Right lobe of liver (tissue), 6 donors: ENCODE data around the gene OR1M1. TPM values are rescaled to one million over a fixed set of nuclear protein-coding genes. Genes with fewer than 3 reads are reported as not detected.

ENCODE experiments used
- ATAC-seq, 4 donors: fragments of 200-7000 bp; cut with Tn5 transposase; one replicate each; pipeline ENCODE4 v1.9.1; 2020; ENCODE audit warnings: mild to moderate bottlenecking in 4 of 4, moderate library complexity in 4 of 4
- DNase-seq, 3 donors: peaks; one replicate each; pipeline ENCODE4 v3.0.0-alpha.2; 2020
- H3K27ac ChIP-seq, 3 donors: fragments of 200-600 bp; one replicate each; pipeline ENCODE4 v1.8.0; 2022
- H3K27me3 ChIP-seq, 2 donors: fragments of 200-600 bp; one replicate each; pipeline ENCODE4 v1.8.0; 2022
- H3K36me3 ChIP-seq, 4 donors: fragments of 200-600 bp; sonication (generic) in 1 of 4; one replicate each; pipeline versions ENCODE4 v1.5.1 to v1.8.0; 2017 to 2022; ENCODE audit warnings: control low read depth in 1 of 4
- H3K4me1 ChIP-seq, 4 donors: fragments of 200-600 bp; sonication (generic) in 1 of 4; one replicate each; pipeline versions ENCODE4 v1.5.1 to v1.8.0; 2017 to 2022; ENCODE audit warnings: control low read depth in 1 of 4
- H3K4me3 ChIP-seq, 3 donors: fragments of 200-600 bp; one replicate each; pipeline ENCODE4 v1.8.0; 2022
- H3K9me3 ChIP-seq, 4 donors: fragments of 200-600 bp; sonication (generic) in 1 of 4; one replicate each; pipeline versions ENCODE4 v1.5.1 to v1.8.0; 2017 to 2022; ENCODE audit warnings: control low read depth in 1 of 4
- POLR2A ChIP-seq: fragments of 450-650 bp; IDR thresholded peaks from one replicate; pipeline ENCODE4 v1.6.1; 2017; ENCODE audit warnings: antibody characterized with exemption, mild to moderate bottlenecking
- WGBS: methylation state at CpG from one replicate; pipeline ENCODE4 v1.1.6; 2018; ENCODE audit warnings: low coverage, low lambda C conversion rate; ENCODE audit not compliant: insufficient coverage; ENCODE audit errors: missing lambda C conversion rate; 5-methylcytosine and 5-hydroxymethylcytosine counted together
- intact Hi-C, 2 donors: fragments of 100-400 bp; cut with DNase I; formaldehyde crosslinking; loops; one replicate each; pipeline versions ENCODE4 v1.11.2 to v1.14.1; 2022
- total RNA-seq, 6 experiments: library from RNA; depleted of rRNA in 2 of 6; stranded (reverse); fragments of >200 nt in 2 of 6; fragmentation: NEBNext Ultra II Directional in 3 of 6; extraction: Animal tissue kit (Norgen Biotek cat#: 25700) in 3 of 6; gene quantifications; one replicate each; pipeline versions ENCODE4 v1.1.0 to v1.2.4, GENCODE V29; 2016 to 2023
- TF ChIP-seq, protein P1 (sequence below), 4 donors: fragments of 200-600 bp in 3 of 4; fragments of 450-650 bp in 1 of 4; IDR thresholded peaks; one replicate each; pipeline versions ENCODE4 v1.5.1 to v1.8.0; 2016 to 2022; ENCODE audit warnings: antibody characterized with exemption in 4 of 4, mild to moderate bottlenecking in 2 of 4
- donor health status: DM: no; HTN: yes; CAD: no.
- donor health status: DM: no; HTN: no; CAD: no.
- donor health status: DM: no; HTN: no; CAD: no.
- donor health status: DM: no; HTN: yes; CAD: no.
- donor health status: DM: no; HTN: yes; CAD: no.

OR1M1 gene
- total RNA-seq, 6 experiments from 2014 or later: not detected

DNA sequence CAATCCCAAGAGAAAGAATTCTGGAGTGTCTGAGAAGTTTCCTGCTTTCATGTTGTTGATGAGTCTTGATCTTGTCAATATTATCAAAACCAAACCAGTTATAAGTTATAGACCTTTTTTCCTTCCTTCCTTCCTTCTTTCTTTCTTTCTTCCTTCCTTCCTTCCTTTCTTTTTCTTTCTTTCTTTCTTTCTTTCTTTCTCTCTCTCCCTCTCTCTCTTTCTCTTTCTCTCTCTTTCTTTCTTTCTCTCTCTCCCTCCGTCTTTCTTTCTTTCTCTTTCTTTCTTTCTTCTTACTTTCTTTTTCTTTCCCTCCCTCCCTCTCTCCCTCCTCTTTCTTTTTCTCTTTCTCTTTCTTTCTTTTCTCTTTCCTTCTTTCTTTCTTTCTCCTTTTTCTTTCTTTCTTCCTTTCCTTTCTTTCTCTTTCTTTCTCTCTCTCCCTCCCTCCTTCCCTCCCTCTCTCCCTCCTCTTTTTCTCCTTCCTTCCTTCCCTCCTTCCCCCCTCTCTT, 40.1 kb downstream of the OR1M1 start, which contains the start of gene OR7G3:
TSS of gene OR7G3 (minus strand) at position 51 of the 506 bp plus-strand sequence. CDS start at position 51, 0 bp downstream.
- Histone ChIP-seq H3K4me1 (no peaks in the 10 kb centered on the region), H3K27ac (no peak within 1 kb of the TSS), H3K36me3 (no peaks in the 10 kb centered on the region), H3K4me3 (no peak within 1 kb of the TSS), H3K27me3 (no peaks in the 10 kb centered on the region), H3K9me3 (no peaks in the 10 kb centered on the region)
- DNase-seq: no peak
- intact Hi-C loops: no loop called here
- WGBS: 38% methylated on average over 1 of the region's 1 CpG
- TF ChIP-seq, protein P1, sequence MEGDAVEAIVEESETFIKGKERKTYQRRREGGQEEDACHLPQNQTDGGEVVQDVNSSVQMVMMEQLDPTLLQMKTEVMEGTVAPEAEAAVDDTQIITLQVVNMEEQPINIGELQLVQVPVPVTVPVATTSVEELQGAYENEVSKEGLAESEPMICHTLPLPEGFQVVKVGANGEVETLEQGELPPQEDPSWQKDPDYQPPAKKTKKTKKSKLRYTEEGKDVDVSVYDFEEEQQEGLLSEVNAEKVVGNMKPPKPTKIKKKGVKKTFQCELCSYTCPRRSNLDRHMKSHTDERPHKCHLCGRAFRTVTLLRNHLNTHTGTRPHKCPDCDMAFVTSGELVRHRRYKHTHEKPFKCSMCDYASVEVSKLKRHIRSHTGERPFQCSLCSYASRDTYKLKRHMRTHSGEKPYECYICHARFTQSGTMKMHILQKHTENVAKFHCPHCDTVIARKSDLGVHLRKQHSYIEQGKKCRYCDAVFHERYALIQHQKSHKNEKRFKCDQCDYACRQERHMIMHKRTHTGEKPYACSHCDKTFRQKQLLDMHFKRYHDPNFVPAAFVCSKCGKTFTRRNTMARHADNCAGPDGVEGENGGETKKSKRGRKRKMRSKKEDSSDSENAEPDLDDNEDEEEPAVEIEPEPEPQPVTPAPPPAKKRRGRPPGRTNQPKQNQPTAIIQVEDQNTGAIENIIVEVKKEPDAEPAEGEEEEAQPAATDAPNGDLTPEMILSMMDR (IDR thresholded peaks at IDR 0.05): no peak
- no peak for TF ChIP-seq POLR2A
- no peak for ATAC-seq

DNA sequence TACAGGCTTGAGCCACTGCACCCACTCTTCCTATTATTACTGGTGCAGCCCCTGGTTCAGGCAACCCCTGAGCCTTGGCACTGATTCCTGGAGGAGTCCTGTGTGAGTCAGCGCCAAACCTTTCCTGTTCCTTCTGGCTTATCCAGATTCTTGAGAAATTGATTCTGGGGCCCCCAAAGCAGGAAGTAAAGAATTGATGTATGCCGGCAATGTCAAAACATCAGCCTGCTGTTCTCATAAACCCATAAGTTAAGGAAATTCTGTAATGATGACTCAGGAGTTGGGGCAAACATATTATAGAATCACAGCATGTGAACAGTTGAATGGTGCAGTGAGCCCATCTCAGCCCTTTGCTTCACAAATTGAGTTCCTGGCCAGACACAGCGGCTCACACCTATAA, 41.3 kb downstream of the OR1M1 start:
- intact Hi-C loops: no loop called here
- DNase-seq (peak in 1 of 3 donors; percentile 3), ATAC-seq (no peak)
- Histone ChIP-seq H3K9me3 (no peaks in the 10 kb centered on the region), H3K27me3 (no peaks in the 10 kb centered on the region), H3K4me1 (no peaks in the 10 kb centered on the region), H3K4me3 (no peak overlapping the region), H3K27ac (no peak overlapping the region), H3K36me3 (no peaks in the 10 kb centered on the region)
- WGBS: 44% methylated on average over 2 of the region's 3 CpGs
- TF ChIP-seq, protein P1 (IDR thresholded peaks at IDR 0.05): no peak
- no peak for TF ChIP-seq POLR2A

DNA sequence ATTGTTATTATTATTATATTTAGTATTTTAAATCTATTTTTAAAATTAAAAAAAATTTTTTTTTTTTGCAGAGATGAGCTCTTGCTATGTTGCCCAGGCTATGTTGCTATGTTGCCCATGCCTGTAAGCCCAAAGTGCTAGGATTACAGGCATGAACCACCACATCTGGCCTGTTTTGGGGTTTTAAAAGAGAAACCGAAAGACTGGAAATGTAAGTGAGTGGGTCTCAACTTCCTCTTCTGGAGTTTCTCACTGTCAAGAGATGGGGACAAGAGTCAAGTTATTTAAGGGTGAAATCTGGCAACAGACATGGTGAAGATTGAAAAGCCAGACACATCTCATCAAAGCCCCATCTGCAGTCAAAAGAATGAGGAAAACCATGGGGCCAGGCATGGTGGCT, 44.1 kb downstream of the OR1M1 start:
- H3K27ac ChIP-seq: no peak overlapping the region
- H3K9me3 ChIP-seq: no peaks in the 10 kb centered on the region
- intact Hi-C loops: no loop called here
- no peaks in the 10 kb centered on the region for H3K4me1 ChIP-seq
- H3K27me3 ChIP-seq: no peaks in the 10 kb centered on the region
- 29% methylated on average over 1 of the region's 1 CpG for WGBS
- TF ChIP-seq, protein P1 (IDR thresholded peaks at IDR 0.05): no peak
- no peak for TF ChIP-seq POLR2A
- DNase-seq (no peak), ATAC-seq (no peak)
- no peaks in the 10 kb centered on the region for H3K36me3 ChIP-seq
- H3K4me3 ChIP-seq: no peak overlapping the region

DNA sequence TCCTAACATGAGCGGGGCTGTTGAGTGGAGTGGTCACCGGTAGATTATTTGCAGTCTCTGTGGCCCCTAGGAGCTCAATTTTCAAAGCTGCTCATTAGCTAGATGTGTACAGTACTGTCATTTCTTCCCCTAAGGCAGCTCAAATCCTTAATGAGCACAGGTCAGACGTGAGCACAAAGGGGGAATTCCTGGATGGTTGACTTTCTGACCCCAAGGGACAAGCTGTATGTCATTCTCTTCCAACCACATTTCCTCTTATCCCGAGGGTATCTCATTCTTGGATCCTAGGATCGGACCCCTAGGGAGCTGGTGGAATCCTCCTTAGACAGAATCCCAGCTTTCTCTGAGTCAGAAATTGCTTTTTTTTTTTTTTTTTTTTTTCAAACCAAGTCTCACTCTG, 45.6 kb downstream of the OR1M1 start:
- H3K36me3 ChIP-seq: no peaks in the 10 kb centered on the region
- H3K4me3 ChIP-seq: no peak overlapping the region
- H3K27ac ChIP-seq: no peak overlapping the region
- H3K27me3 ChIP-seq: no peaks in the 10 kb centered on the region
- H3K4me1 ChIP-seq: no peaks in the 10 kb centered on the region
- TF ChIP-seq, protein P1 (IDR thresholded peaks at IDR 0.05): no peak
- no peak for TF ChIP-seq POLR2A
- intact Hi-C loops: no loop called here
- ATAC-seq (no peak), DNase-seq (no peak)
- 24% methylated on average over 3 of the region's 5 CpGs for WGBS
- H3K9me3 ChIP-seq: no peaks in the 10 kb centered on the region
